Measurements from ENCODE around the gene ZMYND8.

ZMYND8 gene

DNA sequence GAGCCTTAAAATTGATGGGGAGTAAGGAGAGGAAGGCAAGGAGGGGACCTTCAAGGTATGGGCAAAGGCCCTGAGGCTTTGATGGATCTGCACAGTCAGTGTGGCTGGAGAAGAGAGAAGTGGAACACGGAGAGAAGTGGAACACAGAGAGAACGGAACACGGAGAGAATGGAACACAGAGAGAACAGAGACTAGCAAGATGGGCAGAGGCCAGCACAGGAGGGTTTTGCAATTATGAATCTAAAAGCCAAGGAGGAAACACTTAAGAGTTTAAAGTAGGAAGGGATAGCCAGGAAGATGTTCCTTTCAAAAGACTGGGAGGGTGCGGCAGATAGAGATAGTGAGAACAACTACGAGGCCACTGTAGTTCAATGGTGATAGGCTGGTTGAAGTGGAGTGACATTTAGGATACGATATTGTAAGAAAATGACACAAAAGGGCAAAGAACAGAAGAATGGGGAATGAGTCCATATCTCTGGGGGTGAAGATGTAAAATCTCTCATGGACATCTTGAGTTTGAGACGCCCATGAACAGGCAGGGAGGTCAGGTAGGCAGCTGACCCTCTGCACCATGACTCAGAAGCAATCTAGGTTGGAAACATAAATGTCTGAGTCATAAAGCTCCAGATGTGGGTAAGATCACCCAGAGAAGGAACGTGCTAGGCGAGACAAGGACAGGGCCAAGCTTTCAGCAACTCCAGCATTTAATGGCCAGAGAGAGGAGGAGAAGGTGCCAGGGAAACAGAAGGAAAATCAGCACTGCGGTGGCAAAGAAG, 25.4 kb downstream of the ZMYND8 start:
- peak; percentile 23 for DNase-seq

DNA sequence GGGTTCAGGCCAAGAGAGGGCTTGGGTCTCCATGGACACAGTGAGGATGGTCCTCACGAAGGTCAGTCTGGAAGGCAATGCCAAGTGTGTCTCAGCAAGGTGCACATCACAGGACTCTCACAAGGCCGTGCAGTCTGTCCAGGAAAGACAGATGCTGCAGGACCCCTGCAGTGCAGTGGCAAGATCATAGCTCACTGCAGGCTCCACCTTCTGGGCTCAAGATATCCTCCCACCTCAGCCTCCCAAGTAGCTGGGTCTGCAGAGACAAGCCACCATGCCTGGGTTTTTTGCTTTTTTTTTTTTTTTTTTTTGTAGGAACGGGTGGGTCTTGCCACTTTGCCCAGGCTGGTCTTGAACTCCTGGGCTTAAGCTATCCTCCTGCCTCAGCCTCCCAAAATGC, 26.4 kb downstream of the ZMYND8 start:
- no peak for DNase-seq

DNA sequence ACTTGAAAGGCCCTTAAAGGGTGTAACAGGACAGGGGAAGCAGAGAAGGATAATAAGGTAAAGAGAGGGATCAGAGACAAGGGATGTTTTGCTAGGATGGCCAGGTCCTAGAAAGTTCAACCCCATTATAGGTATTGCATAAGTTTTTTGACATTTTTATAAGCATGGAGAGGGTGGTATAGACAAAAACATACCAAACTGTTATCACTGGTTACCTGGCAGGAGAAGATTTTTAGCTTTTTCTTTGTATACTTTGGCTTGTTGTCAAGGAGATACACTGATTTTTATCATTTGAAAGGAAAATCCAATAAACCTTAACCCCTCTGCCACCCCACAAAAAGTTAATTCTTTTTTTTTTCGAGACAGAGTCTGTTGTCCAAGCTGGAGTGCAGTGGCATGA, 28.4 kb downstream of the ZMYND8 start:
- DNase-seq: no peak

DNA sequence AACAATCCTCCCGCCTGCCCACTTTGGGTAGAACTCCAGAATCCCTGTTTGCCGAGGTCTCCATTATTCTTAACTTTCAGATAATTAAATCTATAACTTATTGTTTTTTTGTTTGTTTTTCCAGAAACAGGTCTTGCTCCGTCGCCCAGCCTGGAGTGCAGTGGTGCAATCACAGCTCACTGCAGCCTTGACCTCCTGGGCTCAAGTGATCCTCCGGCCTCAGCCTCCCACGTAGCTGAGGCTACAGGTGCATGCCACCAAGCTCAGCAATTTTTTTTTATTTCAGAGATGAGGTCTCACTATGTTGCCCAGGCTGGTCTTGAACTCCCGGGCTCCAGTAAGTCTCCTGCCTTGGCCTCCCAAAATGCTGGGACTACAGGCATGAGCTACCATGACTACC, 28.8 kb downstream of the ZMYND8 start:
- no peak for DNase-seq

DNA sequence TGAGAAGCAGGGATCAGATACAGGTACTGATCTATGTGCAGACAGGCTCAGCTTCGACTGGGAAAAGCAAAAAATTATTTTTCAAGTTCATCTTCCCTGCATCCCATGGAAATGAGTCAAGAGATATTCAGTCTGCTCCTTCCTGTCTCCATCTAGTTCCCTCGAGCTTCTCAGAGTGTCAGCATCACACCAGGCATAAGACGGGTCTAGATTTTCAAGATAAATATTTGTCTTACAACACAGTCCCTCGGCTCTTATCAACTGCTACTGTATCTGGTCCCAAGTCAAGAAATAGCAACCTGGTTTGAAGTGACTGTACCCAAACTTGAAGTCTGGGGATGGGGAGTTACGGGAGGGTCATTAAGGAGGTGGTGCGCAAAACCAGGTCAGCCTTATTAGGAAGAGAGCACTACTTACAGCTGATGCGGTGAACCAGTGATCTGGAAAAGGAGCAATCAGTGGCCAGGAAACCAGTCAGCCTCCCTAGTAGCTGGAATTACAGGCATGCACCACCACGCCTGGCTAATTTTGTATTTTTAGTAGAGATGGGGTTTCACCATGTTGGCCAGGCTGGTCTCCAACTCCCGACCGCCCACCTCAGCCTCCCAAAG, 29.7 kb downstream of the ZMYND8 start:
- no peak for DNase-seq

DNA sequence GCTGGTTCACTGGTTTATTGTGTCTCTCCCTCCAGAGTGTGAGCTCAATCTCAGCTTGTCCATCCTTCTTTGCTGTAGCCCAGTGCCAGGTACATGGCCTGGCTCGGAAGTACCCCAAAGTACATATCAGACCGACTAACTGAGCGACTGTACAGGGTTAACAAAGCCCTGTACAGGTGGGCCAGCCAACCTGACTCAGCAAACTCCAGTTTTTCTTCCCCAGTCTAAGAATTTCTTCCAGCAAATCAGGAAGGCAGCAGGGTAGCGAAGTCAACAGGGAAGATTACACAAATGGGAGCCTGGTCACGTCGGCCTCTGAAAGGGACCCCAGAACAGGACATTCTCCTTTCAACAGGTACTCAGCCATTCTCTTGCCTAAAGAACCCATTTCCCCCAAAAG, 31.3 kb downstream of the ZMYND8 start:
- DNase-seq: no peak

DNA sequence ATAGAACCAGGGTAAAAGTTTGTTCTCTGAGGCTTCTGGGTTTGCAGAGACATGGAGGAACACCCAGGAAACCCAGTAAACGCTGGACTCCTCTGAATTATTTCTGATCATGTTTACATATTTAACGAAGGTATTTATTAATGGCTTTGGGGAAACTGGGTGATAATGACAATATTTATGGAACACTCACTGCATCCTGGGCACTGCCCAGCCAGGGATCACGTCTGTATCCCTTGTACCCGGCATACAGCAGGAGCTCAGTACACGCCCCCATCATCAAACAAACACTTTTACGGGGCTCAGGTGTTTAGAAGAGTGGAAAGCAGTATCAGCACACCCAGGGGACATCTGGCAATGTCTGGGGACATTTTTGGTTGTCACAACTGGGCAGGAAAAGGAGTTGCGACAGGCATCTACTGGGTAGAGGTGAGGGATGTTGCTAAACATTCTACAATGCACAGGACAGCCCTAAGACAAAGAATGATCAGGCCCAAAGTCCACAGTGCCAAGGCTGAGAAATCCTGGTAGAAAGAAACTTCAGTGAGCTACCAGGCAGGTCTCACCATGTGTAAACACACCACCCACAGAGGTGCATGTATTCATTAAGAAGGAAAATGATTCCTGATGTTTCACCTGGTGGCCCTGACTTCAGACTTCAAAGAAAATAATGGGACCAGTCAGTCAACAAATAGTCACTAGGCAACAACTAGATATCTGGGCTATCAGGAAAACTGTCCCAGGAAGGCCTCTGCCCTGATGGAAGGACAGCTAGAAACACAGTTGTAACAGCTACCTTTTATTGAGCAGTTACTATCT, 35.3 kb downstream of the ZMYND8 start:
- no peak for DNase-seq

DNA sequence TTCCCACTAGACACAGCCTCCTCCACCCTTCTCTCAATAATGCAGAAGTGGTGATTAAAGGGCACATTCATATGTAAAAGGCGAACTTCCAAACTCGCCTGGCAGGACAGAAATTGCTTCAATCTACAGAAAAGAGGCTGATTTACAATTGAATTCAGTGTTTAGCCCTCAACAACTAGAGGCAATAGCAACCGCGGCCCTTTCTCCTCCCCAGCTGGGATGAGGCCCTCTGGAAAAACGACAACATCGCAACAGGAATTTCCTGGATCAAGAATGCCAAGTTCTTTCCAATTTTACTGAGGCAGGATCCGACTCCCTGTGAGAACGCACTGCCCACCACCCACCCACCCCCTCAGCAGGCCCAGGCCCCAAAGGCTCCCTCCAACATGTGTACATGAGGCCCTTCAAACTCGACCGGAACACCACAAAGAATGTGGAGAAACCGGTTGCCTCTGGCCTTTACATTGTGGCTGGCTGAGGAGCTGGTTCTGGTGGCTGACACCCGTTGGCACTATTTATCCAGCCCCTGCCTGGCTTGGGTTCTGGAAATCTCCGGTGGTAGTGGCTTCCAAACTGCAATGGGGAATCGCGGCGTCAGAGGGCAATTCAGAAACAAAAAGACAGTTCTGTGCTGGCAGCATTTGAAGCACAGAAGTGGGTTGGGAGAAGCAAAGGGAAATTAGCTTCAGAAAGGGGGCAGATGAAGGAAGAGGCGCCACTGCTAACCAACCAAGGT, 36.8 kb downstream of the ZMYND8 start:
- no peak for DNase-seq

DNA sequence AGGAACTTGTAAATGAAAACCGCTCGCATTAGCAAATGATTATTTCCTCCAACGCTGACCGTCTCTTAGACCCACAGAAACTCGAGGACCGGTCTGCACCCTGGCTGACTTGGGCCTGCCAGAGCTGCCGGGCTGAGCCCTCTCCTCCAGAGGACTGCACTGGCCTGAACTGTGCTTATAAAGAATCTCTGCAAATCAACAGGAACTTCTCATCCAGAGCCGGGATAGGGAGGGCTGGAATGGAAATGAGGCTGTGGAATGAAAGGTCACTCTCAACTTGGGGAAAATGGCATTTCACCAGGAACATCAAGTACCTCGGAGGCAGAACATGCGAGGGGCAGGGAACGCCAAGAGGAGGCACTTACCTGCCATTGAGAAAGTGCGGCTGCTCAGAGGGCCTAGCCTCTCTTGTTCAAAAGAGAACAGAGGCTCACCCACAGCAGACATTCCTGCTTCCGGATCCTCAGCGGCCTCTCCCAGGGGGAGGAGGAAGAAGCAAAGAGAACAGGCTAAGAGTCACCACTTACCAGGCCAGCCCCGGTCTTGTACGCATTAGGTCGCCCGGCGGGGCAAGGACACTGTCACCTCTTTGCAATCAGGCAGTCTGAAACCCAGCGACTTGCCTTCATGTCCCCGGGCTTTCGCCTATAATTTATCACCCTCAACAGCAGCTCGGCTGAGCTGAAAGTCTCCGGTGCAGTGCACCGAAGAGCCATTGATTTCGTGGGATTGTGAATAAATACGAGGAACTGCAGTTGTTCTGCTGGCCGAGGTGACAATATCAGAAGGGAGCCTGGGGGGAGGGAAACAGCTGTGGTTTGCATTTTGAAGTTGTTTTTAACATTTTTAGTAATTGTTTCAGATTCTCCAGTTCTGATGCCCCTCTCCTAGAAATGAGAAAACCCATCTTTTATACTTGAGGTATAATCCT, 37.6 kb downstream of the ZMYND8 start:
- DNase-seq: no peak

DNA sequence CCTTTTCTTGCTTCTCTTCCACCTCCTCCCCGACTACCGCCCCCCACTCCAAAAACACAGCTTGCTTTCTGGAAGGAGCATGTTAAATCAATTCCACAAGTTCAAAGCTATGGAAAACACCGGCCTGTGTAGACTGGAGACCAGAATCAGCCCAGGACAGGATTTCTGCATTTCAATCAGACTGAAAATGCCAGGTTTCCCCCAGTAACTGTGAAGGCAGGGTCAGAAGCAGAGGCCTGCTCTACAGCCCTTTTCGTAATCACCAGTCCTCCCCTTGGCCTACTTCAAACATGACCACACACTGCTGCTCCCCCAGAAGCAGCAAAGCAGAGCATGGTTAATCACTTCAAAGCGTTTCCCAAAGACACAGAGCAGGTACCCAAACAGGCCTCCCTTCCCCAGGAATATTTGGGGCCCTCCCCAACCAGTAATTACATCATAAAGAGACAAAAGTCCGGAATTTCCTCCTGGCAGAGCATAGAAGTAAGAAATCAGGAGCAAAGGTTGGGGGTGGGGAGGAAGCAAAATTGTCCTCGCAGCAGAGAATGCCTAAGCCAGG, 38.4 kb downstream of the ZMYND8 start:
- DNase-seq: no peak

DNA sequence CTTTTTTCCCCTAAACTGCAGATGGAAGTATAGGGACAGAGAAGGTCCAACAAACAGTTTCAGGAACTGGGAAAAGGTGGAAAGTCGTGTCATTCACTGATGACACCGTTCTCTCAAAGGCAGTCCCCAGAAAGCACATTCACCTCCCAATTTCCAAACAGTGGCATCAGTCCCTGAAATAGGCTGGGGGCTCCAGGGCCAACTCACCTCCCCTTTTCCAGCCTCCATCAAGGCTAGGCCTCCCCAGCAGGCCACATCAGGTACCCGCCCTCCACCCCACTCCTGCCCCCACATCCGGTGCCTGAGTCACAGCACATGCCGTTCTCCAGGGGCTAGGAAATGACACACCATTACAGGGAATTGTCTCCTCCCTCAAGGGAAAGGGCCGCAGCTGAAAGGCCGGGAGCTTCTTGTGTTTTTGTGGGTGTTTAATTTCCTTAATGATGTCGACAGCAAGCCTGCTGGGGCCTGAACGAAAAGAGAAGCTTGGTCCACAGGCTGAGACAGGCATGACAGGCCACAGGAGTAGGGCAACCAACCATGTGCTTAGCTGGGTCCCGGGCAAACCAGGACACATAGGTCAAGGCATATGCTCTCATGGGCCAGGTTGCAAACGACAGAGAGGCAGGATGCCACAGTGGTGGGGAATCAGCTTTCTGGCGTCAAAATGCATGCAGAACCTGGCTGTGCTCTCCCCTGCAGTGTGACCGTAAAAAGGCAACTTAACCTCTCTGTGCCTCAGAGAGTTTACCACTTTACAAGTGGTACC, 39.2 kb downstream of the ZMYND8 start:
- peak; percentile 40 for DNase-seq

DNA sequence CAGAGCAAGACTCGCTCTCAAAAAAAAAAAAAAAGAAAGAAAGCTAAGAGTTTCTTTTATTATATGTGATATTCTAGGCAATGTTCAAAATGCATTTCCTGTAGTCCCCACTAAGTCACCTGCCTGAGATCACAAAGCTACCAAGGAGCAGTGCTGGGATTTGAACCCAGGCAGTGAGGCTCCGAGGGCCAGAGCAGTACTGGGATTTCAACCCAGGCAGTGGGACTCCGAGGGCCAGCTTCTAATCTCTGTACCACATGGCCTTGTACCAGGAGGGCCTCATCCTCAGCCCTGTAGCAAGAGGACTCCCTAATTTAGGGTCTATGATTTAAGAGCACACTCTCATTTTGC, 39.7 kb downstream of the ZMYND8 start:
- DNase-seq: no peak

DNA sequence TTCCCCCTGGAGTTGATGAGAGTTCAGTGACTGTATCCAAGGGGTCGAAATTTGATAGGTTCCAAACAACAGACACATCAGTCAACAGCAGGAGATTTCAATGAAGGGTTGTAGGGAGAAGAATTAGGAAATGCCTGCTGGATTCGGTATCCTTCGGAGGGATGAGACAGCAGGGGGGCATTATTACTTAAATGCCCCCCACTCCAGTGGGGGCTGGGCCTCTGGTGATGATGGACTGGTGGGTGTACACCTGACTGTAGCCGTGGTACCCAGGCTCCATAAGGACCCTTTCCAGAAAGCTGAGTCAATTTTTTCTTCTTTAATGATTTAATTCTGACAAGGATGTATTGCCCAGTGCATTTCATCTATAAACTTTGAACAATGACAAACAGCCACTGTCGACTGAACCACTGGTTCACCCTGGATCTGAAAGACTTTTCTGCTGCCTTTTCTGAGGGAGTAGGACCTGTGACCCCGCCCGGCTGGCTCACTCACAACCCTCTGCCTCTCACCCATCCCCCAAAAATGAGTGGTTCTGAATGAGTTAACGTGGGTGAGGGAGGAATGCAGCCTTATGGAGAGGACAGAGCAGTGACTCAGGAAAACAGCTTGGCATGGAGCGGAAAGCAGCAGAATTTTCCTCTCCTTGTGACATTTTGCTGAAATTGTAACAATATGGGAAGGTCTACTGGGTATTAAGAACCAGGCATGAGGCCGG, 41.0 kb downstream of the ZMYND8 start:
- peak; percentile 30 for DNase-seq

DNA sequence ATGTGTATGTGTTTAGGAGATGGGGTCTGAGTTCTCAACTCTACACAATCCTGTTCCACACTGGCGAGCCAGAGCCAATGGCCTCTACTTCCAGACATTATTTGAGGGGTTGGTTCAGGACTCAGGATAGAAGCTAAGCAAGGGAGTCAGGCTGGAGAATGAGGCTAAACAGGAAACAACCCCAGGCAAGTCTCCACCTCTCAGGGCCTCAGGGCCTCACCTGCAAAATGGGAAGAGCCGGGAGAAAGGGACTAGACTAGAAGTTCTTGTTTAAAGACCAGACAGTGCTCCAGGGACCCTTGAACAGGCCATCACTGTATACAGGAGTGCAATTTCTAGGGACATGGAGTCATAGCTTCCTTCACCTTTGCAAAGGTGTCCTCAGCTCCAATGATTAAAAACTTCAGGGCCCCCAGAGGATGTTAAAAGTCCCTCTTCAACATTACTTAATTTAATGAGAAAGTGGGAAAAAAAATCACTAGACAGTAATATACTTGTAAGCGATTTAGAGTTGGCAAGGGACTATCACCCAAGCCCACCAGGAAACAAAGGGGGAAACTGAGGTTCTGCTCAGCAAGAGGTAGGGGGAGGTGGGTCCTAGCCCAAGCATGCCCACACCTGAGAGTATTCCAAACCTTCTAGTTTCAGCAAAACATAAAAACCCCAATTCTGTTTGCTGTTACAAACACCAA, 41.7 kb downstream of the ZMYND8 start:
- no peak for DNase-seq

DNA sequence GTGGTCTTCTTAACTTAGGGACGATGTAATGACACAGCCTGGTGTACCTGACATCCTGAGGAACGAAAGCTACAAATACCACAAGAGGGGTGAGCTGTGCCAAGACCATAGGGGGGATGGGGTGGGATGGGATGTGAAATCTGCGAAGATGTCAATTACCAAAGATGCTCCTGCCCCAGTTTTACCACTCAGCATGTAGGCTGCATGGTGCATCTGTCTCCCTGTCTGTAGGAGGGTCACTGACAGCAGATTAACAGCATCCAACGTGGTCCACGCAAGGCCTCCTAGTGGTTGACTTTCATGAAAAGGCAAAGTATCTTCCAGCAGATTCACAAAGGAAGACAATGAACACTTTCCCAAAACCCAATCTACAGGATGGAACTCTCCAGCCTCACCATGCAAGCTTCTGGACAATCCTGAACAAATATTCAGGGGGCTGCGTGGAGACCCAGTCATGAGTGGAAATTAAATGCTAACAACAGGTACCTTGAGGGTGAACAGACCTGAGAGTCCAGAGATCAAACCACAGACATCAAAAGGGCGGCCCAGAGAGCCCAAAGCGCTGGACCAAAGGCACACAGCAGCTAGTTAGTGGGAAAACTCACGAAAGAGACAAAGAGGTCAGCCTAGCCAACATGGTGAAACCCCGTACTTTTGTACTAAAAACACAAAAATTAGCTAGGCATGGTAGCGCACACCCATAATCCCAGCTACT, 44.4 kb downstream of the ZMYND8 start:
- no peak for DNase-seq

DNA sequence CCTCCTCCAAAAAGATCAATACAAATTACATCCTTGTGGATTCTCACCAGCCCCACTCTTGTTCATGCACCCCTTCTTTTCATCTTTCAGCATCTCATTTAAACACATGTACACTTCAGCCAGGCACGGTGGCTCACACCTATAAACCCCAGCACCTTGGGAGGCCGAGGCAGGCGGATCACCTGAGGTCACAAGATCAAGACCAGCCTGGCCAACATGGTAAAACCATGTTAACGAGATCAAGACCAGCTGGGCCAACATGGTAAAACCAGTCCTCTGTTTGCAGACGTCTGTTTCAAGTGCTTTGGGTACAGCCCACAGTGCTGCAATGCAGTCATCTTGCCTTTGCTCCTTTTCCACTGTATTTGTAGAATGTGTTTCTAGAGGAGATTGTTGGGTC, 45.3 kb downstream of the ZMYND8 start:
- DNase-seq: no peak

DNA sequence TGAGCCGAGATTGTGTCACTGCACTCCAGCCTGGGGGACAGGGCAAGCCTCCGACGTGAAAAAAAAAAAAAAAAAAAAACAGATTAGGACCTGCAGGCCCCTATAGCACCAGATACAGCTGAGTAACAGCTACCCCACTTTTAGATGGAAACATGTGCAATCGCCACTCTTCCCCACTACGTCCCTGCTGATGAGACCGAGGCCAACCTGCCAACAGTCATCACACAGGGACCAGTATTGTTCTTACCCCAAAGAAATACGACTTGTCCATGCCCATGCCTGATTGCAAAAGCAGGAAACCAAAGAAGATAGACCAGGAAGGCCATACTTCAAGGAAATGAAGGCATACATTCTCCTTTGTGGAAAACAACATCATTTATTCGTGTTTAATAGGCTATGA, 45.8 kb downstream of the ZMYND8 start:
- no peak for DNase-seq

DNA sequence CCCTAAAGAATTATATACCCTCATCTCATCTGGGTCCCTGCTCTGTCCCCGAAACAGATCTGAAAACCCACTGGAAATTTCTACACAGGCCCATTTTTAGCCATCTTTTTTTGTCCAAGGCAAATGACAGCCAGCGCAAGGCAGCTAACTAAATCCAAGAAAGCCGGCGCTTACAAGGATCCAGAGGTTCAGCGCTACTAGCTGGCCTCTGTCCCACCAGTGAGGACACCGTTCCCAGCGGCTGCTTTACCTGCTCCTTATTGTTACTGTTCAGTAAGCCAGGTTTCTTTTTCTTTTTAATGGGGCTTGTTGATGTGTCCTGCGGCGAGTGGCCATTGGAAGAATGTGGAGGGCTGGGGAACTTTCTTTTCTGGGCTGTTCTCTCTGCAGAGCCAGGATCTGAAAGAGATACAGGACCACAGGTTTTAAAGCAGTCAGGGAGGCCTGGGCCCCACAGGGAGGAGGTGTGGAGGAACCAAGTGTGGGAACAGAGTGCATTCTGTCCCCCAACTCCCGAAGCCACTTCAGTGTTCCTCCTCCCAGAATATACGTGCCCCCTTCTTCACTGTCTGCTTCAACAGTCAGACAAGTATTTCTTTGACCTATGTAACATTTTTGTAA, 46.6 kb downstream of the ZMYND8 start:
- no peak for DNase-seq

DNA sequence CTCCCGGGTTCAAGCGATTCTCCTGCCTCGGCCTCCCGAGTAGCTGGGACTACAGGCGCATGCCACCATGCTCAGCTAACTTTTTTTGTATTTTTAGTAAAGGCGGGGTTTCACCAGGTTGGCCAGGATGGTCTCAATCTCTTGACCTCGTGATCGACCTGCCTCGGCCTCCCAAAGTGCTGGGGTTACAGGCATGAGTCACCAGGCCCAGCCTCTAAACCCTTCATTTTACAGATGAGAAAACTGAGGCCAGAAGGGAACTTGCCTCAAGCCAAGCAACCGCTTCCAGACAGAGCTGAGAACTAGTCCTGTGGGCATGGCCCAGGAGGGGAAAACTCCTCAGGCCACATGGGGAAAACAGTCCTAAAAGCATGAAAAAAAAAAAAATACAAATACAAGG, 47.1 kb downstream of the ZMYND8 start:
- no peak for DNase-seq

Measured in GOT3 (cell line).